Naive B cell (primary cell): ENCODE data around the gene LYG1. TPM values are rescaled to one million over a fixed set of nuclear protein-coding genes. Genes with fewer than 3 reads are reported as not detected.
"Not testable (repeated sequence)": the region's sequence is repeated elsewhere in the genome, so short reads cannot be mapped to it uniquely, and the experiment has no call there.

ENCODE experiments used
- ATAC-seq, 2 donors: fragments of 150-1000 bp; cut with Tn5 transposase; 2 replicates each; pipeline ENCODE4 v1.10.0; 2021; ENCODE audit warnings: low read depth in 2 of 2, mild to moderate bottlenecking in 2 of 2, moderate library complexity in 2 of 2
- DNase-seq: peaks from one replicate; pipeline ENCODE4 v3.0.0; 2022
- H3K27ac Mint-ChIP-seq, 6 donors: one replicate each; pipeline ENCODE4 v1.8.0; 2020 to 2022; ENCODE audit warnings: mild to moderate bottlenecking in 6 of 6, mixed read lengths in 6 of 6, moderate library complexity in 5 of 6, inconsistent platforms in 2 of 6
- H3K27me3 Mint-ChIP-seq, 3 donors: one replicate each; pipeline ENCODE4 v1.8.0; 2021 to 2022; ENCODE audit warnings: mixed read lengths in 3 of 3, mild to moderate bottlenecking in 1 of 3
- H3K36me3 Mint-ChIP-seq, 2 donors: one replicate each; pipeline ENCODE4 v1.8.0; 2020 to 2022; ENCODE audit warnings: mixed read lengths in 2 of 2, inconsistent platforms in 1 of 2, mild to moderate bottlenecking in 1 of 2
- H3K4me1 Mint-ChIP-seq, 3 donors: one replicate each; pipeline ENCODE4 v1.8.0; 2020 to 2022; ENCODE audit warnings: mixed read lengths in 3 of 3, inconsistent platforms in 1 of 3, mild to moderate bottlenecking in 1 of 3, moderate library complexity in 1 of 3
- H3K4me3 Mint-ChIP-seq, 8 donors: one replicate each; pipeline ENCODE4 v1.8.0; 2020 to 2022; ENCODE audit warnings: mild to moderate bottlenecking in 8 of 8, mixed read lengths in 8 of 8, moderate library complexity in 8 of 8, inconsistent platforms in 2 of 8
- H3K9me3 Mint-ChIP-seq, 7 donors: one replicate each; pipeline ENCODE4 v1.8.0; 2020 to 2022; ENCODE audit warnings: mixed read lengths in 7 of 7, mild to moderate bottlenecking in 5 of 7, inconsistent platforms in 2 of 7, moderate library complexity in 1 of 7
- polyA plus RNA-seq, 6 donors: library from polyadenylated mRNA; unstranded; fragments of 300-500 nt; fragmentation: Illumina TruSeq; gene quantifications; one replicate each; pipeline ENCODE4 v1.2.3, GENCODE V29; 2021; ENCODE audit warnings: low read depth in 6 of 6

The LYG1 gene
- 1 to 10 TPM in 1 of 6 donors, under 1 TPM in 1, not detected in 4; 0.57 to 1.1 TPM for polyA plus RNA-seq

DNA sequence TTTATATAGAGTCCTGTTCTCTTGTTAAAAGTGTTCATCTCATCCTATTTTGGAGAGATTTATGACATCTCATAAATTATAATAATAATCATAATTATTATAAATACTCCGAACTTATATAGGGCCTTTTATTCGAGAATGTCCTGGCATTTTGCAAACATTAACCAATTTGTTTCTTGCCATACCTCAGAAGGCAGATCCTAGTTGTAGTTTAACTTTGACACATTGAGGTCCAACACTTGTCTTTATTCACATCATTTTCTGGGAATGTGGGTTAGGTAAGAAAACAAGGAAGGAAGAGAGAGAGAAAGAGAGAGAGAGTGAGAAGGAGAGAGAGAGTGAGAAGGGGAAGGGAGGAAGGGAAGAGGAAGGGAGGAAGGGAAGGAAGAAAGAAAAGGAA lies at the start of gene LYG1:
TSS of gene LYG1 (minus strand) at position 101 of the 400 bp plus-strand sequence. CDS start 5,527 bp downstream, outside the sequence.
- not testable (repeated sequence) for H3K4me1 Mint-ChIP-seq, H3K27ac Mint-ChIP-seq, ATAC-seq, DNase-seq, H3K4me3 Mint-ChIP-seq, H3K27me3 Mint-ChIP-seq, H3K9me3 Mint-ChIP-seq
- peaks cover 12 to 22% of the 10 kb centered on the region in 2 donors for H3K36me3 Mint-ChIP-seq

GRCh38 chr2:99350194-99350593 lies 49.2 kb upstream of the LYG1 start:
- H3K36me3 Mint-ChIP-seq = no peaks in the 10 kb centered on the region
- H3K4me3 Mint-ChIP-seq = peak overlapping the region in 3 of 8 donors; percentile 6 to 34 (median 32)
- peaks cover 43 to 79% (median 73%) of the 10 kb centered on the region in 3 donors for H3K4me1 Mint-ChIP-seq
- no peaks in the 10 kb centered on the region for H3K27me3 Mint-ChIP-seq
- DNase-seq = no peak
- ATAC-seq = peak; percentile 67 to 68
- no peaks in the 10 kb centered on the region for H3K9me3 Mint-ChIP-seq
- peak overlapping the region in 2 of 6 donors; percentile 21 to 44 for H3K27ac Mint-ChIP-seq

GRCh38 chr2:99348173-99348572 lies 47.2 kb upstream of the LYG1 start:
- Mint-ChIP-seq H3K9me3 (no peaks in the 10 kb centered on the region), H3K36me3 (no peaks in the 10 kb centered on the region), H3K4me1 (peaks cover 37 to 66% (median 64%) of the 10 kb centered on the region in 3 donors), H3K4me3 (no peak overlapping the region), H3K27me3 (no peaks in the 10 kb centered on the region), H3K27ac (peak overlapping the region in 5 of 6 donors; percentile 7 to 76 (median 49))
- ATAC-seq (peak; percentile 47 to 56), DNase-seq (no peak)

DNA sequence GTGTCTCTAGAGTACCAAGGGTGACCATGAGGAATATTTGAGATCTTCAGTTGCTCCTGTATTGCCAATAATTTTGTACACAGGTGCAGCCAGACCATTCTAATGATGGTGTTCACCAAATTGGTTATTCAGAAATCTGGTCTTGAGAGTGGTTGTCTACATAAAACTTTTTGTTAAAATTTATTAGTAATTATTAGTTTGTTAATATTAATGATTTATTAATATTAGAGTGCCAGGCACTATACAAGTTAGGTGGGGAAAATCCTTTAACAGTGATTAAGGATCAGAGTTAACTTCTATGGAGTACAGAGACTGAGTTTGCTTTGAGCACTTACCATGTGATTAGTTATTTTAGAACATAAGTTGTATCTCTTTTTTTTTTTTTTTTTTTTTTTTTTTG lies 45.2 kb upstream of the LYG1 start:
- Mint-ChIP-seq H3K4me3 (no peak overlapping the region), H3K27me3 (no peaks in the 10 kb centered on the region), H3K9me3 (no peaks in the 10 kb centered on the region), H3K36me3 (no peaks in the 10 kb centered on the region), H3K4me1 (peaks cover 47 to 59% (median 59%) of the 10 kb centered on the region in 3 donors), H3K27ac (no peak overlapping the region)
- ATAC-seq (no peak), DNase-seq (no peak)

DNA sequence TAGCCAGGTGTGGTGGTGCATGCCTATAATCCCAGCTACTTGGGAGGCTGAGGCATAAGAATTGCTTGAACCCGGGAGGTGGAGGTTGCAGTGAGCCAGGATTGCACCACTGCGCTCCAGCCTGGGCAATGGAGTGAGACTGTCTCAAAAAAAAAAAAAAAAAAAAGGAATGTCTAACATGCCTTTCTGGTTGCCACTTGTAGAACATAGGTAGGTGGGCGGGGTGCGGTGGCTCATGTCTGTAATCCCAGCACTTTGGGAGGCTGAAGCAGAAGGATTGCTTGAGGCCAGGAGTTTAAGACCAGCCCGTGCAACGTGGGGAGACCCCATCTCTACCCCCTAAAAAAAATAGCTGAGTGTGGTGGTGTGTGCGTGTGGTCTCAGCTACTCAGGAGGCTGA lies 44.4 kb upstream of the LYG1 start:
- not testable (repeated sequence) for H3K27me3 Mint-ChIP-seq

GRCh38 chr2:99342536-99342935 lies 41.5 kb upstream of the LYG1 start:
- Mint-ChIP-seq H3K4me3 (no peak overlapping the region), H3K27ac (peak overlapping the region in 3 of 6 donors; percentile 57 to 62 (median 60)), H3K4me1 (peaks cover 26 to 36% (median 35%) of the 10 kb centered on the region in 3 donors), H3K27me3 (no peaks in the 10 kb centered on the region), H3K36me3 (no peaks in the 10 kb centered on the region), H3K9me3 (no peaks in the 10 kb centered on the region)
- DNase-seq = no peak
- no peak for ATAC-seq

More for the DNA sequence above, 44.4 kb upstream of the LYG1 start:
- H3K9me3 Mint-ChIP-seq, DNase-seq, H3K36me3 Mint-ChIP-seq, ATAC-seq: not testable (repeated sequence)
- peaks cover 44 to 53% (median 51%) of the 10 kb centered on the region in 3 donors for H3K4me1 Mint-ChIP-seq
- peak overlapping the region in 2 of 6 donors; percentile 42 to 82 for H3K27ac Mint-ChIP-seq
- peak overlapping the region in 1 of 8 donors; percentile 25 for H3K4me3 Mint-ChIP-seq

DNA sequence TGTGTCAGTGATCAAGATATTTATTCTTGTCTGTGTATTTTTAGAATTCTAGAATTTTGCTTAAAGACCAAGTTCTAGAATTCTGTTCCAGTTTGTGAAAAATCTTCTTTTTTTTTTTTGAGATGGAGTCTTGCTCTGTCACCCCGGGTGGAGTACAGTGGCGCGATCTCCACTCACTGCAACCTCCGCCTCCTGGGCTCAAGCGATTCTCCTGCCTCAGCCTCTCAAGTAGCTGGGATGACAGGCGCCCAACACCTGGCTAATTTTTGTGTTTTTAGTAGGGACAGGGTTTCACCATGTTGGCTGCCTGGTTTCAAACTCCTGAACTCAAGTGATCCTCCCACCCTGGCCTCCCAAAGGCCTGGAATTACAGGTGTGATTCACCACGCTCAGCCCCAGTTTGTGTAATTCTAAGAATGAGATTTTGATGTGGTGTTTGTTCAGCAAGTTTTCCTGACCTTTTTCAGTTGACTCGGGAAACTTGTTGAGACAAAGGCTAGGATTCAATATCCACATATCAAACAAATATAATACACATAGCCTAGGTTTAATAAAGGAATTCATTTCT lies 39.8 kb upstream of the LYG1 start:
- no peaks in the 10 kb centered on the region for H3K27me3 Mint-ChIP-seq
- ATAC-seq = no peak
- no peaks in the 10 kb centered on the region for H3K9me3 Mint-ChIP-seq
- DNase-seq = no peak
- H3K4me1 Mint-ChIP-seq = peaks cover 22 to 29% (median 28%) of the 10 kb centered on the region in 3 donors
- H3K27ac Mint-ChIP-seq = no peak overlapping the region
- H3K4me3 Mint-ChIP-seq = no peak overlapping the region
- no peaks in the 10 kb centered on the region for H3K36me3 Mint-ChIP-seq

- no peak overlapping the region for H3K4me3 Mint-ChIP-seq
- H3K9me3 Mint-ChIP-seq = no peaks in the 10 kb centered on the region
- H3K4me1 Mint-ChIP-seq = peaks cover 17 to 35% (median 30%) of the 10 kb centered on the region in 3 donors
- H3K36me3 Mint-ChIP-seq = no peaks in the 10 kb centered on the region
- ATAC-seq = no peak
- H3K27me3 Mint-ChIP-seq = no peaks in the 10 kb centered on the region
- H3K27ac Mint-ChIP-seq = no peak overlapping the region
- DNase-seq = no peak
These were observed 37.1 kb upstream of the LYG1 start for GRCh38 chr2:99338029-99338585.

GRCh38 chr2:99337113-99338028 lies 36.4 kb upstream of the LYG1 start, which contains the start of gene EIF5B:
EIF5B (plus strand) TSS chr2:99337389; CDS start chr2:99337555, 166 bp downstream.
- Mint-ChIP-seq H3K9me3 (no peaks in the 10 kb centered on the region), H3K36me3 (peaks cover 0 to 4% of the 10 kb centered on the region in 2 donors), H3K4me1 (peaks cover 14 to 33% (median 25%) of the 10 kb centered on the region in 3 donors), H3K4me3 (no peak within 1 kb of the TSS), H3K27ac (no peak within 1 kb of the TSS), H3K27me3 (no peaks in the 10 kb centered on the region)
- peak; percentile 68 to 69 for ATAC-seq
- DNase-seq = peak; percentile 92

DNA sequence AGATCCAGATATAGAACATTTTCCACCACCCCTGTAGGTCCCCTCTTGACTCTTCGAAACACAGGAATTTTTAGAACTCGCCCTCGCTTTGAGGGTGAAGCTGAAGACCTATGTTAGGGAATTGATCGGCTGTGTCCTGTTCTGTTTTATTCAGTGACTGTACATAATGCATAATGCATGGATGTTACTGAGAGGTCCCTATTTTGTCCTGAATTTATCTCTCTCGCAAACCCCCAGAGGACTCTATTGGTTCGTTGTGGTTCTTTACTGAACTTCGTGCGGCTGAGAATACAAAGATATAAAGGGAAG lies 35.8 kb upstream of the LYG1 start:
- Mint-ChIP-seq H3K4me1 (peaks cover 14 to 30% (median 22%) of the 10 kb centered on the region in 3 donors), H3K4me3 (no peak overlapping the region), H3K36me3 (peaks cover 0 to 5% of the 10 kb centered on the region in 2 donors), H3K27me3 (no peaks in the 10 kb centered on the region), H3K9me3 (no peaks in the 10 kb centered on the region), H3K27ac (no peak overlapping the region)
- no peak for DNase-seq
- ATAC-seq = peak; percentile 1 to 2

DNA sequence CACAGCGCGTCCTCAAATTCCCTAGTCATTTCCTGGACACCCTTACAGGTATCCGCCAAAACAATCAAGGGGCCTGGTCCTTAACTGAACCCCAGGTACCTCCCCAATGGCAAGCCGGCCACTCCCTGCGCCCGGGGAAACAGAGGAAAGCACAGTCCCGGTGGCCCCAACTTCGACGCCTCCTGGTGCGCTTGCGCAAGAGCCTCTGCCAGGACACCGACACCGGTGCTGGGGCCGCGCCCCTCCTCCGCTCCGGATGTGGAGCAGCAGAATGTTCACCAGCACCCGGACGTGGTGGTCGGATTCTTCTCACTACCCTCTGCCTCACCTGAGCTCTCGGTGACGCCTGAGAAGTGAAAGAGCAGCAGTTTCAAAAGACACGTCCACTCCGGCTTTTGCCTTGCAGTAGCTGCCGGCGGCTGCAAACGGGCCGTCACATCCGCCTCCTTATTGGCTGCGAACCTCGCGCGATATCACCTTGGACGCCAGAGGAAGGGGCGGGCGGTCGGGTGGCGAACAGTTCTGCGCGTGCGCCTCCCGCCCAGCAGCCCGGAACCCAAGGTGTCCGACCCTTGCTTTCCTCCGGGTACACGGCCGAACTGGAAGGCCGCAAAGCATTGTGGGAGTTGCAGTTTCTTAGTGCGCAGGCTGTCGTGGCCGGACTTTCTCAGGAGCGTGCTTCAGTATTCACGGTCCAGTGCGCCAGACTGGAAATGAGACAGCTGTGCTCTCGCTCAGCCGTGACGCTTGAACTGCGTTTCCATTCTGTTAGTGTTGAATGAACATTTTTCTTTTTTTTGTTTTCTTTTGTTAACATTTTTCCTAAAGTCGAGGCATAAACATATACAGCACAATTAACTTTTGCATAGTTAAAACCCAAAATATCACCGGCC lies 35.2 kb upstream of the LYG1 start, which contains the start of gene TXNDC9:
TSS of gene TXNDC9 (minus strand) at position 423 of the 893 bp plus-strand sequence. CDS start 3,123 bp downstream, outside the sequence.
- no peak within 1 kb of the TSS for H3K27ac Mint-ChIP-seq
- H3K9me3 Mint-ChIP-seq = no peaks in the 10 kb centered on the region
- ATAC-seq = peak; percentile 75
- peaks cover 14 to 29% (median 16%) of the 10 kb centered on the region in 3 donors for H3K4me1 Mint-ChIP-seq
- H3K36me3 Mint-ChIP-seq = peaks cover 0 to 5% of the 10 kb centered on the region in 2 donors
- H3K4me3 Mint-ChIP-seq = no peak within 1 kb of the TSS
- H3K27me3 Mint-ChIP-seq = no peaks in the 10 kb centered on the region
- DNase-seq = peak; percentile 98

DNA sequence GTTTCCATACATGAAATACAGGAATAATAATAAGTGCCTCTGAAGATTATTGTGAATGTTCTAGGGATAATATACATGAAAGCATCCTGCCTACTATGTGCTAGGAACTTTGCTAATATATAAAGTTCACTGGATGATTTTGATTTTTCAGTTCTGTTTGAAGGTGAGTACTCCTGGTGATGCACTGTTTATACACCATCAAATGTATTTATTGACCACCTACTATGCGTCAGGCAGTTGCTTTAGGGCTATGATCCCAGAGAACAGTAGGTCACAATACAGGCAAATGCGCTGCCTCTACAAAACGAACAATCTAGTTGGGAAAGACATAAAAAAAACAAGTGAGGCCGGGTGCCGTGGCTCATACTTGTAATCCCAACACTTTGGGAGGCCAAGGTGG lies 24.4 kb upstream of the LYG1 start:
- peaks cover 4 to 7% (median 6%) of the 10 kb centered on the region in 3 donors for H3K4me1 Mint-ChIP-seq
- no peak for ATAC-seq
- H3K9me3 Mint-ChIP-seq = no peaks in the 10 kb centered on the region

DNA sequence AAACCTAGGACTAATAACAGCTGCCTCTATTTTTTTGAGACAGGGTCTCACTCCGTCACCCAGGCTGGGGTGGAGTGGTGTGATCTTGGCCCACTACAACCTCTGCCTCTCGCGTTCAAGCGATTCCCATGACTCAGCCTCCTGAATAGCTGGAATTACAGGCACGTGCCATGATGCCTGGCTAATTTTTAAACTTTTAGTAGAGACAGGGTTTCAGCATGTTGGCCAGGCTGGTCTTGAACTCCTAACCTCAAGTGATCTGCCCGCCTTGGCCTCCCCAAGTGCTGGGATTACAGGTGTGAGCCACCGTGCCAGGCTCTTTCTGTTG lies 16.8 kb upstream of the LYG1 start:
- not testable (repeated sequence) for H3K27me3 Mint-ChIP-seq, DNase-seq, ATAC-seq, H3K9me3 Mint-ChIP-seq, H3K4me3 Mint-ChIP-seq, H3K4me1 Mint-ChIP-seq, H3K27ac Mint-ChIP-seq
- H3K36me3 Mint-ChIP-seq = peaks cover 18 to 27% of the 10 kb centered on the region in 2 donors

More for the DNA sequence above, 24.4 kb upstream of the LYG1 start:
- DNase-seq = no peak
- Mint-ChIP-seq H3K27ac (peak overlapping the region in 1 of 6 donors; percentile 69), H3K27me3 (no peaks in the 10 kb centered on the region), H3K36me3 (peaks cover 11 to 18% of the 10 kb centered on the region in 2 donors), H3K4me3 (no peak overlapping the region)
